GM23338 (cell line): ENCODE results near the gene SLC9A2. TPM values are rescaled to one million over a fixed set of nuclear protein-coding genes. Genes with fewer than 3 reads are reported as not detected.

Experiments used
- ATAC-seq: fragments of 200-7000 bp; cut with Tn5 transposase; 3 replicates; pipeline ENCODE4 v1.9.1; 2020
- DNase-seq: peaks from one replicate; pipeline ENCODE4 v3.0.0-alpha.2; 2015; ENCODE audit warnings: low spot score
- H2AFZ ChIP-seq: fragments of 200-600 bp; sonication (generic); 2 replicates; pipeline ENCODE4 v1.8.0; 2016; ENCODE audit warnings: antibody characterized with exemption, mild to moderate bottlenecking, moderate library complexity
- H3F3A ChIP-seq: fragments of 200-600 bp; sonication (generic); replicated peaks from 2 replicates; pipeline ENCODE4 v1.8.0; 2017; ENCODE audit warnings: antibody characterized with exemption, mixed run types, low read depth
- H3K27ac ChIP-seq: fragments of 200-600 bp; sonication (generic); 2 replicates; pipeline ENCODE4 v1.6.1; 2016; ENCODE audit warnings: low read depth
- H3K27me3 ChIP-seq: fragments of 200-600 bp; sonication (generic); 2 replicates; pipeline ENCODE4 v1.8.0; 2016; ENCODE audit warnings: mild to moderate bottlenecking, mixed run types, moderate library complexity; ENCODE audit not compliant: insufficient read depth
- H3K36me3 ChIP-seq: fragments of 200-600 bp; sonication (generic); 2 replicates; pipeline ENCODE4 v1.8.0; 2016; ENCODE audit warnings: mild to moderate bottlenecking; ENCODE audit not compliant: insufficient read depth
- H3K4me1 ChIP-seq: fragments of 200-600 bp; sonication (generic); 2 replicates; pipeline ENCODE4 v1.8.0; 2016; ENCODE audit warnings: mild to moderate bottlenecking, moderate library complexity; ENCODE audit not compliant: insufficient read depth
- H3K4me2 ChIP-seq: fragments of 200-600 bp; sonication (generic); 2 replicates; pipeline ENCODE4 v1.7.1; 2017; ENCODE audit warnings: mixed run types
- H3K4me3 ChIP-seq: fragments of 200-600 bp; sonication (generic); 2 replicates; pipeline ENCODE4 v1.6.1; 2016; ENCODE audit warnings: mixed run types
- H3K79me2 ChIP-seq: fragments of 200-600 bp; sonication (generic); replicated peaks from 2 replicates; pipeline ENCODE4 v1.8.0; 2017; ENCODE audit warnings: mild to moderate bottlenecking; ENCODE audit not compliant: insufficient read depth
- H3K9me2 ChIP-seq: fragments of 200-600 bp; sonication (generic); 2 replicates; pipeline ENCODE4 v1.8.0; 2017; ENCODE audit not compliant: insufficient read depth
- H4K20me1 ChIP-seq: fragments of 200-600 bp; sonication (generic); replicated peaks from 2 replicates; pipeline ENCODE4 v1.8.0; 2017; ENCODE audit warnings: mild to moderate bottlenecking; ENCODE audit not compliant: insufficient read depth
- H3K27ac Mint-ChIP-seq: 2 replicates; pipeline ENCODE4 v1.8.0; 2020; ENCODE audit warnings: inconsistent platforms, mild to moderate bottlenecking, moderate library complexity, mixed read lengths
- H3K27me3 Mint-ChIP-seq: 3 replicates; pipeline ENCODE4 v1.8.0; 2022; ENCODE audit warnings: low read depth, mild to moderate bottlenecking, moderate library complexity, mixed read lengths, inconsistent platforms; ENCODE audit not compliant: insufficient read depth, poor library complexity
- H3K36me3 Mint-ChIP-seq: 3 replicates; pipeline ENCODE4 v1.8.0; 2021; ENCODE audit warnings: low read depth, mild to moderate bottlenecking, inconsistent platforms, moderate library complexity, mixed read lengths
- H3K4me1 Mint-ChIP-seq: 3 replicates; pipeline ENCODE4 v1.8.0; 2020; ENCODE audit warnings: mild to moderate bottlenecking, inconsistent platforms, mixed read lengths
- H3K4me3 Mint-ChIP-seq: 3 replicates; pipeline ENCODE4 v1.8.0; 2021; ENCODE audit warnings: moderate library complexity, mild to moderate bottlenecking, inconsistent platforms, mixed read lengths
- H3K9me3 Mint-ChIP-seq: 3 replicates; pipeline ENCODE4 v1.8.0; 2020; ENCODE audit warnings: moderate library complexity, mild to moderate bottlenecking, inconsistent platforms, mixed read lengths
- CREB1 ChIP-seq: fragments of 250-450 bp; sonication (Bioruptor Pico); IDR thresholded peaks from 2 replicates; pipeline ENCODE4 v1.5.0; 2020; ENCODE audit warnings: low read depth, mild to moderate bottlenecking, moderate library complexity
- EZH2 ChIP-seq: fragments of 200-600 bp; sonication (generic); IDR thresholded peaks from one replicate; pipeline ENCODE4 v1.8.0; 2017; ENCODE audit warnings: antibody characterized with exemption, mild to moderate bottlenecking, low read depth; ENCODE audit not compliant: unreplicated experiment
- EZH2phosphoT487 ChIP-seq: fragments of 200-600 bp; sonication (generic); IDR thresholded peaks from one replicate; pipeline ENCODE4 v1.8.1; 2018; ENCODE audit warnings: antibody characterized with exemption; ENCODE audit not compliant: unreplicated experiment
- JUNB ChIP-seq: IDR thresholded peaks from one replicate; pipeline ENCODE4 v1.6.1; 2016; ENCODE audit warnings: antibody characterized with exemption; ENCODE audit not compliant: unreplicated experiment
- NANOG ChIP-seq: IDR thresholded peaks from 2 replicates; pipeline ENCODE4 v1.6.1; 2016; ENCODE audit warnings: antibody characterized with exemption, borderline replicate concordance
- POLR2AphosphoS5 ChIP-seq: IDR thresholded peaks from 2 replicates; pipeline ENCODE4 v1.6.1; 2016; ENCODE audit warnings: antibody characterized with exemption, low read depth
- STAT1 ChIP-seq: IDR thresholded peaks from one replicate; pipeline ENCODE4 v1.6.1; 2016; ENCODE audit warnings: antibody characterized with exemption; ENCODE audit not compliant: unreplicated experiment
- ZNF114 ChIP-seq: fragments of 250-450 bp; sonication (Bioruptor Pico); IDR thresholded peaks from 2 replicates; pipeline ENCODE4 v1.5.0; 2020; ENCODE audit warnings: mild to moderate bottlenecking, moderate library complexity
- ZNF331 ChIP-seq: fragments of 250-450 bp; sonication (Bioruptor Pico); IDR thresholded peaks from 2 replicates; pipeline ENCODE4 v1.5.0; 2020; ENCODE audit warnings: low read depth, mild to moderate bottlenecking, moderate library complexity
- polyA plus RNA-seq: library from polyadenylated mRNA; unstranded; fragments of >200 nt; fragmentation: Nextera tagmentation; extraction: Ambion mirVana; gene quantifications from 2 replicates; pipeline ENCODE4 v1.2.1, GENCODE V29; 2016
- total RNA-seq: library from RNA; depleted of rRNA; stranded (reverse); fragments of >200 nt; shearing (Covaris generic); gene quantifications from 2 replicates; pipeline ENCODE4 v1.2.3, GENCODE V29; 2014
- TF ChIP-seq, protein P1 (sequence below), 2 experiments: fragments of 200-600 bp in 1 of 2; sonication (generic) in 1 of 2; conservative IDR thresholded peaks; 2 replicates each; pipeline versions ENCODE4 v1.5.1 to v1.6.1; 2016 to 2017; ENCODE audit warnings: antibody characterized with exemption in 2 of 2, low read depth in 2 of 2, mild to moderate bottlenecking in 2 of 2, moderate library complexity in 1 of 2
- TF ChIP-seq, protein P2 (sequence below): IDR thresholded peaks from 2 replicates; pipeline ENCODE4 v1.6.1; 2016; ENCODE audit warnings: antibody characterized with exemption
- TF ChIP-seq, protein P3 (sequence below): IDR thresholded peaks from one replicate; pipeline ENCODE4 v1.6.1; 2018; ENCODE audit warnings: antibody characterized with exemption; ENCODE audit not compliant: unreplicated experiment
- TF ChIP-seq, protein P4 (sequence below): fragments of 250-450 bp; sonication (Bioruptor Pico); IDR thresholded peaks from 2 replicates; pipeline ENCODE4 v1.5.0; 2020; ENCODE audit warnings: mild to moderate bottlenecking, moderate library complexity

SLC9A2 gene
- total and polyA plus RNA-seq, 2 experiments from 2014 or later: 0.03 to 0.24 TPM

DNA sequence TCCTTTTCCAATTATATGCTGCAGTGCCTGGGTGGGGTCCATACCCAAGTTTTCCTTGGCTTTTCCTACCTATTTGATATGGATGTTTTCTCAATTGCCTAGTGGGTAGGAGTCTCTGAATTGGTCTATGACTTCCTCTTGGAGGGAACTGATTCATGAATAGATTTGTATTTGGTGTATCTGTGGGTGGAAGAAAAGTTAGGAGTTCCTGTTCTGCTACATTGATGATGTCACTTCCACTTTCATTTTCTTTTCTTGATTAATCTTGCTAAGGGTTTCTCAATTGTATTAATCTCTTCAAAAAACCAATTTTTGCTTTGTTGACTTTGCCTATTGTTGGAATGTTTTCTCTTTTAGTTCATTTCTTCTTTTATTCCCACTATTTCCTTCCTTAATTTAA is 37.4 kb upstream of the SLC9A2 start:
- Histone ChIP-seq H2AFZ (no peak overlapping the region), H3F3A (no peaks in the 10 kb centered on the region), H3K36me3 (no peaks in the 10 kb centered on the region), H3K4me1 (peaks cover 14% of the 10 kb centered on the region), H3K9me2 (peaks cover 3% of the 10 kb centered on the region; the same call in 1 of the 2 replicates), H3K4me2 (no peak overlapping the region), H4K20me1 (no peaks in the 10 kb centered on the region), H3K79me2 (no peaks in the 10 kb centered on the region), H3K27ac (no peak overlapping the region), H3K4me3 (no peak overlapping the region), H3K27me3 (no peaks in the 10 kb centered on the region)
- Mint-ChIP-seq H3K9me3 (no peaks in the 10 kb centered on the region; the same call in 2 of the 3 replicates), H3K27me3 (no peaks in the 10 kb centered on the region), H3K36me3 (no peaks in the 10 kb centered on the region), H3K4me1 (peaks cover 11% of the 10 kb centered on the region), H3K27ac (no peak overlapping the region), H3K4me3 (no peak overlapping the region)
- TF ChIP-seq, protein P1, sequence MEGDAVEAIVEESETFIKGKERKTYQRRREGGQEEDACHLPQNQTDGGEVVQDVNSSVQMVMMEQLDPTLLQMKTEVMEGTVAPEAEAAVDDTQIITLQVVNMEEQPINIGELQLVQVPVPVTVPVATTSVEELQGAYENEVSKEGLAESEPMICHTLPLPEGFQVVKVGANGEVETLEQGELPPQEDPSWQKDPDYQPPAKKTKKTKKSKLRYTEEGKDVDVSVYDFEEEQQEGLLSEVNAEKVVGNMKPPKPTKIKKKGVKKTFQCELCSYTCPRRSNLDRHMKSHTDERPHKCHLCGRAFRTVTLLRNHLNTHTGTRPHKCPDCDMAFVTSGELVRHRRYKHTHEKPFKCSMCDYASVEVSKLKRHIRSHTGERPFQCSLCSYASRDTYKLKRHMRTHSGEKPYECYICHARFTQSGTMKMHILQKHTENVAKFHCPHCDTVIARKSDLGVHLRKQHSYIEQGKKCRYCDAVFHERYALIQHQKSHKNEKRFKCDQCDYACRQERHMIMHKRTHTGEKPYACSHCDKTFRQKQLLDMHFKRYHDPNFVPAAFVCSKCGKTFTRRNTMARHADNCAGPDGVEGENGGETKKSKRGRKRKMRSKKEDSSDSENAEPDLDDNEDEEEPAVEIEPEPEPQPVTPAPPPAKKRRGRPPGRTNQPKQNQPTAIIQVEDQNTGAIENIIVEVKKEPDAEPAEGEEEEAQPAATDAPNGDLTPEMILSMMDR (conservative IDR thresholded peaks at IDR 0.05; ENCODE audit: low read depth in 2 of 2): no peak
- TF ChIP-seq, protein P2, sequence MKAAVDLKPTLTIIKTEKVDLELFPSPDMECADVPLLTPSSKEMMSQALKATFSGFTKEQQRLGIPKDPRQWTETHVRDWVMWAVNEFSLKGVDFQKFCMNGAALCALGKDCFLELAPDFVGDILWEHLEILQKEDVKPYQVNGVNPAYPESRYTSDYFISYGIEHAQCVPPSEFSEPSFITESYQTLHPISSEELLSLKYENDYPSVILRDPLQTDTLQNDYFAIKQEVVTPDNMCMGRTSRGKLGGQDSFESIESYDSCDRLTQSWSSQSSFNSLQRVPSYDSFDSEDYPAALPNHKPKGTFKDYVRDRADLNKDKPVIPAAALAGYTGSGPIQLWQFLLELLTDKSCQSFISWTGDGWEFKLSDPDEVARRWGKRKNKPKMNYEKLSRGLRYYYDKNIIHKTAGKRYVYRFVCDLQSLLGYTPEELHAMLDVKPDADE: no peak
- TF ChIP-seq ZNF114 (CRISPR knock-in tag) (no peak), STAT1 (no peak), POLR2AphosphoS5 (no peak), CREB1 (no peak), JUNB (no peak), EZH2 (no peak), ZNF331 (CRISPR knock-in tag) (no peak), NANOG (no peak), EZH2phosphoT487 (no peak)
- TF ChIP-seq, protein P3, sequence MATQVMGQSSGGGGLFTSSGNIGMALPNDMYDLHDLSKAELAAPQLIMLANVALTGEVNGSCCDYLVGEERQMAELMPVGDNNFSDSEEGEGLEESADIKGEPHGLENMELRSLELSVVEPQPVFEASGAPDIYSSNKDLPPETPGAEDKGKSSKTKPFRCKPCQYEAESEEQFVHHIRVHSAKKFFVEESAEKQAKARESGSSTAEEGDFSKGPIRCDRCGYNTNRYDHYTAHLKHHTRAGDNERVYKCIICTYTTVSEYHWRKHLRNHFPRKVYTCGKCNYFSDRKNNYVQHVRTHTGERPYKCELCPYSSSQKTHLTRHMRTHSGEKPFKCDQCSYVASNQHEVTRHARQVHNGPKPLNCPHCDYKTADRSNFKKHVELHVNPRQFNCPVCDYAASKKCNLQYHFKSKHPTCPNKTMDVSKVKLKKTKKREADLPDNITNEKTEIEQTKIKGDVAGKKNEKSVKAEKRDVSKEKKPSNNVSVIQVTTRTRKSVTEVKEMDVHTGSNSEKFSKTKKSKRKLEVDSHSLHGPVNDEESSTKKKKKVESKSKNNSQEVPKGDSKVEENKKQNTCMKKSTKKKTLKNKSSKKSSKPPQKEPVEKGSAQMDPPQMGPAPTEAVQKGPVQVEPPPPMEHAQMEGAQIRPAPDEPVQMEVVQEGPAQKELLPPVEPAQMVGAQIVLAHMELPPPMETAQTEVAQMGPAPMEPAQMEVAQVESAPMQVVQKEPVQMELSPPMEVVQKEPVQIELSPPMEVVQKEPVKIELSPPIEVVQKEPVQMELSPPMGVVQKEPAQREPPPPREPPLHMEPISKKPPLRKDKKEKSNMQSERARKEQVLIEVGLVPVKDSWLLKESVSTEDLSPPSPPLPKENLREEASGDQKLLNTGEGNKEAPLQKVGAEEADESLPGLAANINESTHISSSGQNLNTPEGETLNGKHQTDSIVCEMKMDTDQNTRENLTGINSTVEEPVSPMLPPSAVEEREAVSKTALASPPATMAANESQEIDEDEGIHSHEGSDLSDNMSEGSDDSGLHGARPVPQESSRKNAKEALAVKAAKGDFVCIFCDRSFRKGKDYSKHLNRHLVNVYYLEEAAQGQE: no peak
- TF ChIP-seq, protein P4, sequence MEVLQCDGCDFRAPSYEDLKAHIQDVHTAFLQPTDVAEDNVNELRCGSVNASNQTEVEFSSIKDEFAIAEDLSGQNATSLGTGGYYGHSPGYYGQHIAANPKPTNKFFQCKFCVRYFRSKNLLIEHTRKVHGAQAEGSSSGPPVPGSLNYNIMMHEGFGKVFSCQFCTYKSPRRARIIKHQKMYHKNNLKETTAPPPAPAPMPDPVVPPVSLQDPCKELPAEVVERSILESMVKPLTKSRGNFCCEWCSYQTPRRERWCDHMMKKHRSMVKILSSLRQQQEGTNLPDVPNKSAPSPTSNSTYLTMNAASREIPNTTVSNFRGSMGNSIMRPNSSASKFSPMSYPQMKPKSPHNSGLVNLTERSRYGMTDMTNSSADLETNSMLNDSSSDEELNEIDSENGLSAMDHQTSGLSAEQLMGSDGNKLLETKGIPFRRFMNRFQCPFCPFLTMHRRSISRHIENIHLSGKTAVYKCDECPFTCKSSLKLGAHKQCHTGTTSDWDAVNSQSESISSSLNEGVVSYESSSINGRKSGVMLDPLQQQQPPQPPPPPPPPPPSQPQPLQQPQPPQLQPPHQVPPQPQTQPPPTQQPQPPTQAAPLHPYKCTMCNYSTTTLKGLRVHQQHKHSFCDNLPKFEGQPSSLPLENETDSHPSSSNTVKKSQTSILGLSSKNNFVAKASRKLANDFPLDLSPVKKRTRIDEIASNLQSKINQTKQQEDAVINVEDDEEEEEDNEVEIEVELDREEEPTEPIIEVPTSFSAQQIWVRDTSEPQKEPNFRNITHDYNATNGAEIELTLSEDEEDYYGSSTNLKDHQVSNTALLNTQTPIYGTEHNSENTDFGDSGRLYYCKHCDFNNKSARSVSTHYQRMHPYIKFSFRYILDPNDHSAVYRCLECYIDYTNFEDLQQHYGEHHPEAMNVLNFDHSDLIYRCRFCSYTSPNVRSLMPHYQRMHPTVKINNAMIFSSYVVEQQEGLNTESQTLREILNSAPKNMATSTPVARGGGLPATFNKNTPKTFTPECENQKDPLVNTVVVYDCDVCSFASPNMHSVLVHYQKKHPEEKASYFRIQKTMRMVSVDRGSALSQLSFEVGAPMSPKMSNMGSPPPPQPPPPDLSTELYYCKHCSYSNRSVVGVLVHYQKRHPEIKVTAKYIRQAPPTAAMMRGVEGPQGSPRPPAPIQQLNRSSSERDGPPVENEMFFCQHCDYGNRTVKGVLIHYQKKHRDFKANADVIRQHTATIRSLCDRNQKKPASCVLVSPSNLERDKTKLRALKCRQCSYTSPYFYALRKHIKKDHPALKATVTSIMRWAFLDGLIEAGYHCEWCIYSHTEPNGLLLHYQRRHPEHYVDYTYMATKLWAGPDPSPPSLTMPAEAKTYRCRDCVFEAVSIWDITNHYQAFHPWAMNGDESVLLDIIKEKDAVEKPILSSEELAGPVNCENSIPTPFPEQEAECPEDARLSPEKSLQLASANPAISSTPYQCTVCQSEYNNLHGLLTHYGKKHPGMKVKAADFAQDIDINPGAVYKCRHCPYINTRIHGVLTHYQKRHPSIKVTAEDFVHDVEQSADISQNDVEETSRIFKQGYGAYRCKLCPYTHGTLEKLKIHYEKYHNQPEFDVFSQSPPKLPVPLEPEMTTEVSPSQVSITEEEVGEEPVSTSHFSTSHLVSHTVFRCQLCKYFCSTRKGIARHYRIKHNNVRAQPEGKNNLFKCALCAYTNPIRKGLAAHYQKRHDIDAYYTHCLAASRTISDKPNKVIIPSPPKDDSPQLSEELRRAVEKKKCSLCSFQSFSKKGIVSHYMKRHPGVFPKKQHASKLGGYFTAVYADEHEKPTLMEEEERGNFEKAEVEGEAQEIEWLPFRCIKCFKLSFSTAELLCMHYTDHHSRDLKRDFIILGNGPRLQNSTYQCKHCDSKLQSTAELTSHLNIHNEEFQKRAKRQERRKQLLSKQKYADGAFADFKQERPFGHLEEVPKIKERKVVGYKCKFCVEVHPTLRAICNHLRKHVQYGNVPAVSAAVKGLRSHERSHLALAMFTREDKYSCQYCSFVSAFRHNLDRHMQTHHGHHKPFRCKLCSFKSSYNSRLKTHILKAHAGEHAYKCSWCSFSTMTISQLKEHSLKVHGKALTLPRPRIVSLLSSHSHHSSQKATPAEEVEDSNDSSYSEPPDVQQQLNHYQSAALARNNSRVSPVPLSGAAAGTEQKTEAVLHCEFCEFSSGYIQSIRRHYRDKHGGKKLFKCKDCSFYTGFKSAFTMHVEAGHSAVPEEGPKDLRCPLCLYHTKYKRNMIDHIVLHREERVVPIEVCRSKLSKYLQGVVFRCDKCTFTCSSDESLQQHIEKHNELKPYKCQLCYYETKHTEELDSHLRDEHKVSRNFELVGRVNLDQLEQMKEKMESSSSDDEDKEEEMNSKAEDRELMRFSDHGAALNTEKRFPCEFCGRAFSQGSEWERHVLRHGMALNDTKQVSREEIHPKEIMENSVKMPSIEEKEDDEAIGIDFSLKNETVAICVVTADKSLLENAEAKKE (CRISPR knock-in tag): no peak
- ATAC-seq (no peak), DNase-seq (no peak)
